ENCODE results near the gene PSTPIP1.
A peak's percentile ranks its signal among the peaks of the same experiment; 100 is the strongest.

The PSTPIP1 gene

GRCh38 chr15:77069521-77070121 is 74.7 kb downstream of the PSTPIP1 start:
- no peak for TF ChIP-seq CTCF (conservative IDR thresholded peaks at IDR 0.05; ENCODE audit: low read depth, low read length)
- H3K4me3 ChIP-seq (ENCODE audit: low read length): peak overlapping the region; percentile 77
- no peak for DNase-seq (ENCODE audit: low read depth)

- TF ChIP-seq CTCF (conservative IDR thresholded peaks at IDR 0.05; ENCODE audit: low read depth, low read length): no peak
- H3K4me3 ChIP-seq (ENCODE audit: low read length): peak overlapping the region; percentile 77
- DNase-seq (ENCODE audit: low read depth): no peak
Measured at GRCh38 chr15:77070180-77070494, 75.2 kb downstream of the PSTPIP1 start.

- no peak for DNase-seq (ENCODE audit: low read depth)
- TF ChIP-seq CTCF (conservative IDR thresholded peaks at IDR 0.05; ENCODE audit: low read depth, low read length): no peak
- peak within 1 kb of the TSS; percentile 77 for H3K4me3 ChIP-seq (ENCODE audit: low read length)
Measured at GRCh38 chr15:77070495-77071304, 75.8 kb downstream of the PSTPIP1 start, which contains the start of gene TSPAN3. TSS of gene TSPAN3 (minus strand) at chr15:77071109. CDS start at chr15:77070954, 155 bp downstream.

GRCh38 chr15:77071305-77072223 is 76.6 kb downstream of the PSTPIP1 start:
- no peak for TF ChIP-seq CTCF (conservative IDR thresholded peaks at IDR 0.05; ENCODE audit: low read depth, low read length)
- DNase-seq (ENCODE audit: low read depth): no peak
- H3K4me3 ChIP-seq (ENCODE audit: low read length): no peak overlapping the region

GRCh38 chr15:77074350-77074749 is 79.4 kb downstream of the PSTPIP1 start:
- TF ChIP-seq CTCF (conservative IDR thresholded peaks at IDR 0.05; ENCODE audit: low read depth, low read length): no peak
- DNase-seq (ENCODE audit: low read depth): no peak
- H3K4me3 ChIP-seq (ENCODE audit: low read length): no peak overlapping the region

- no peak overlapping the region for H3K4me3 ChIP-seq (ENCODE audit: low read length)
- peak; percentile 71 for DNase-seq (ENCODE audit: low read depth)
- peak; percentile 24 for TF ChIP-seq CTCF (conservative IDR thresholded peaks at IDR 0.05; ENCODE audit: low read depth, low read length)
Measured at GRCh38 chr15:77075528-77075927, 80.6 kb downstream of the PSTPIP1 start.
